ENCODE results near the gene ZNF74.
"Not testable (repeated sequence)": the region's sequence is repeated elsewhere in the genome, so short reads cannot be mapped to it uniquely, and the experiment has no call there.

The ZNF74 gene

GRCh38 chr22:20450551-20450906 is 56.6 kb downstream of the ZNF74 start:
- DNase-seq: no peak

GRCh38 chr22:20451129-20451778 is 57.3 kb downstream of the ZNF74 start:
- DNase-seq: not testable (repeated sequence)

- DNase-seq: no peak
Observed at GRCh38 chr22:20451920-20452319, 58.0 kb downstream of the ZNF74 start.

- no peak for DNase-seq
Observed at GRCh38 chr22:20453222-20453621, 59.3 kb downstream of the ZNF74 start.

- DNase-seq: no peak
Observed at GRCh38 chr22:20455709-20456063, 61.7 kb downstream of the ZNF74 start.

GRCh38 chr22:20456064-20456721 is 62.2 kb downstream of the ZNF74 start:
- DNase-seq: peak; percentile 68 to 76

GRCh38 chr22:20456722-20457076 is 62.7 kb downstream of the ZNF74 start:
- DNase-seq: no peak

GRCh38 chr22:20457506-20458240 is 63.7 kb downstream of the ZNF74 start:
- no peak for DNase-seq
